ENCODE results near the gene SBK1.

Gene SBK1

GRCh38 chr16:28312327-28312726 lies 20.0 kb downstream of the SBK1 start:
- TF ChIP-seq CTCF (IDR thresholded peaks at IDR 0.05) (no peak), ZFX (IDR thresholded peaks at IDR 0.05; ENCODE audit: borderline replicate concordance) (no peak)
- no peak overlapping the region for H3K27ac ChIP-seq

GRCh38 chr16:28313587-28313986 lies 21.3 kb downstream of the SBK1 start:
- TF ChIP-seq ZFX (IDR thresholded peaks at IDR 0.05; ENCODE audit: borderline replicate concordance) = no peak
- no peak for TF ChIP-seq CTCF (IDR thresholded peaks at IDR 0.05)

GRCh38 chr16:28316054-28316453 lies 23.7 kb downstream of the SBK1 start:
- no peak overlapping the region for H3K27ac ChIP-seq
- TF ChIP-seq ZFX (IDR thresholded peaks at IDR 0.05; ENCODE audit: borderline replicate concordance) = no peak
- no peak for TF ChIP-seq CTCF (IDR thresholded peaks at IDR 0.05)

More at GRCh38 chr16:28313587-28313986, 21.3 kb downstream of the SBK1 start:
- no peak overlapping the region for H3K27ac ChIP-seq

- no peak overlapping the region for H3K27ac ChIP-seq
These were observed 24.9 kb downstream of the SBK1 start for GRCh38 chr16:28317040-28317880.

GRCh38 chr16:28318042-28318744 lies 25.9 kb downstream of the SBK1 start:
- TF ChIP-seq ZFX (IDR thresholded peaks at IDR 0.05; ENCODE audit: borderline replicate concordance) = no peak
- TF ChIP-seq CTCF (IDR thresholded peaks at IDR 0.05) = no peak
- no peak overlapping the region for H3K27ac ChIP-seq

More at GRCh38 chr16:28317040-28317880, 24.9 kb downstream of the SBK1 start:
- no peak for TF ChIP-seq ZFX (IDR thresholded peaks at IDR 0.05; ENCODE audit: borderline replicate concordance)
- TF ChIP-seq CTCF (IDR thresholded peaks at IDR 0.05) = peak; percentile 90

GRCh38 chr16:28319476-28320022 lies 27.2 kb downstream of the SBK1 start:
- TF ChIP-seq CTCF (IDR thresholded peaks at IDR 0.05) (no peak), ZFX (IDR thresholded peaks at IDR 0.05; ENCODE audit: borderline replicate concordance) (no peak)
- H3K27ac ChIP-seq = no peak overlapping the region

Measured in 22Rv1 (cell line).